Fibroblast of the conjunctiva (primary cell): ENCODE data around the gene TP53RK.

Source experiments
- DNase-seq: peaks from one replicate; pipeline ENCODE4 v3.0.0-alpha.2; 2010; ENCODE audit warnings: low read depth

The TP53RK gene

DNA sequence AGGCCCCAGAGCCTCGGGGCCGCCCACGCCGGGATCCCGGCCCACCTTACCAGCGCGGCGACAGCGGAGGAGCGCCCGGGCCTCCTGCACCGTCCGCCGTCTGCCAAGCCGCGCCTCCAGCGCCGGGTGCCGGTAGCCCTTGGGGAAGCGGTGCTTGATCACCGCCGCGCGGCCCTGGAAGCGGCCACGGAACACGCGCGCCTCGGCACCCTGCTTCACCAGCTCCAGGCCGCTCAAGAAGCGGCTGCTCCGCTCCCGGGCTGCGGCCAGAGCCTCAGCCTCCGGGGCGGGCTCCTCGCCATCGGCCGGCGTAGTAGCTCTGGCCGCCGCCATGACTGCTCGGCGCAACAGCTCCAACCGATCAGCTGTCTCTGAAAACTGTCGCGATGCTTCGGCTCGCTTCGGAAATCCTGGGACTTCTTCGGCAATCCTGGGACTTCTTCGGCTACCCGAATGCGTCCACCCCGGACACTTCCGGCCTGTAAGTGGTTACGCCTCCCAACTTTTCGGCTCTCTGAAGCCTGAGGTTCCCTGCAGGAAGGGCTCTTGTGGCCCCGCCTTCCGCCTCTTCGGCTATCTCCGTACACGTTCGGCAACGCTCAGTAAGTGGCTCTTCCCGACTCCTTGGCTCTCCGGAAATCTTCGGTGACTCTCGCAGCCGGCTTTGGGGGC lies at the start of gene TP53RK:
TSS of gene TP53RK (minus strand) at position 363 of the 672 bp plus-strand sequence. CDS start at position 333, 30 bp downstream.
- DNase-seq = peak; percentile 100

DNA sequence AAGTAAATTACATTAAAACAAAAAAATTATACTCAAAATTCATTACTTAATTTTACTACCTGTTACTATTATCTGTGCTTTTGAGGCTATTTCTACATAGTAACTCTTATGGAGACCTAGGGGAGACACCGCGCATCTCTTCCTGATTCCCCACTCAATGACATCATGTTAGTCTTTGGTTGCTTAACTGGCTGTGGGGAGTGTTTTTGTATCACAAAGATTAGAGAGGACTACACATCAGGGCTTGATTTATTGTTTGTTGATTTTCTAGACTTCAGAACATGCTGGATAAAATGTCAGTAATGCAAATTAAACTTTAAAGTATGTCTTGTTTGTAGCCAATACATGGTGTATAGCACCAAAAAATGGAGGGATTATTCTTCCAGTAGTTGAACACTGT lies 46.2 kb upstream of the TP53RK start:
- no peak for DNase-seq

DNA sequence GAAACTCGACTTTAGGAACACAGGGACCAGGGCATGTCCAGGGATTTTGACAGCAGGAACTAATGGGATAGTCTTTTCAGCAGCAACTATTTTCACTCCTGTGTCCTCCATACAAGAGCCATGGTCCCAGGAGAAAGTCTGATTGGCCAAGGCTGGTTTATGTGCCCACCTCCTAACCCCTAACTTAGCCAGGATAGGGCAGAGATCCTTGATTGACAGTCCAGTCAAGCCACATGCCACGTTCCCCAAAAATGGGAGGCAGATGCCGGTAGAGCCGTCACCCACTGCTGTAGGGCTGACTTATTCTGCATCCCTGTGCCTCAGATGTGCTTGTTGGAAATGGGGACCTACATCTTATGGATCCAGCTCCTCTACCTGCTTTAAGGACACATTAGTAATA lies 42.5 kb upstream of the TP53RK start:
- DNase-seq = no peak

DNA sequence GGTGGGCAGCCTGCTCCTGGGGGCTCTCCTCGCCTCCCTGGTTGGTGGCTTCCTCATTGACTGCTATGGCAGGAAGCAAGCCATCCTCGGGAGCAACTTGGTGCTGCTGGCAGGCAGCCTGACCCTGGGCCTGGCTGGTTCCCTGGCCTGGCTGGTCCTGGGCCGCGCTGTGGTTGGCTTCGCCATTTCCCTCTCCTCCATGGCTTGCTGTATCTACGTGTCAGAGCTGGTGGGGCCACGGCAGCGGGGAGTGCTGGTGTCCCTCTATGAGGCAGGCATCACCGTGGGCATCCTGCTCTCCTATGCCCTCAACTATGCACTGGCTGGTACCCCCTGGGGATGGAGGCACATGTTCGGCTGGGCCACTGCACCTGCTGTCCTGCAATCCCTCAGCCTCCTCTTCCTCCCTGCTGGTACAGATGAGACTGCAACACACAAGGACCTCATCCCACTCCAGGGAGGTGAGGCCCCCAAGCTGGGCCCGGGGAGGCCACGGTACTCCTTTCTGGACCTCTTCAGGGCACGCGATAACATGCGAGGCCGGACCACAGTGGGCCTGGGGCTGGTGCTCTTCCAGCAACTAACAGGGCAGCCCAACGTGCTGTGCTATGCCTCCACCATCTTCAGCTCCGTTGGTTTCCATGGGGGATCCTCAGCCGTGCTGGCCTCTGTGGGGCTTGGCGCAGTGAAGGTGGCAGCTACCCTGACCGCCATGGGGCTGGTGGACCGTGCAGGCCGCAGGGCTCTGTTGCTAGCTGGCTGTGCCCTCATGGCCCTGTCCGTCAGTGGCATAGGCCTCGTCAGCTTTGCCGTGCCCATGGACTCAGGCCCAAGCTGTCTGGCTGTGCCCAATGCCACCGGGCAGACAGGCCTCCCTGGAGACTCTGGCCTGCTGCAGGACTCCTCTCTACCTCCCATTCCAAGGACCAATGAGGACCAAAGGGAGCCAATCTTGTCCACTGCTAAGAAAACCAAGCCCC lies 36.2 kb upstream of the TP53RK start:
- no peak for DNase-seq

DNA sequence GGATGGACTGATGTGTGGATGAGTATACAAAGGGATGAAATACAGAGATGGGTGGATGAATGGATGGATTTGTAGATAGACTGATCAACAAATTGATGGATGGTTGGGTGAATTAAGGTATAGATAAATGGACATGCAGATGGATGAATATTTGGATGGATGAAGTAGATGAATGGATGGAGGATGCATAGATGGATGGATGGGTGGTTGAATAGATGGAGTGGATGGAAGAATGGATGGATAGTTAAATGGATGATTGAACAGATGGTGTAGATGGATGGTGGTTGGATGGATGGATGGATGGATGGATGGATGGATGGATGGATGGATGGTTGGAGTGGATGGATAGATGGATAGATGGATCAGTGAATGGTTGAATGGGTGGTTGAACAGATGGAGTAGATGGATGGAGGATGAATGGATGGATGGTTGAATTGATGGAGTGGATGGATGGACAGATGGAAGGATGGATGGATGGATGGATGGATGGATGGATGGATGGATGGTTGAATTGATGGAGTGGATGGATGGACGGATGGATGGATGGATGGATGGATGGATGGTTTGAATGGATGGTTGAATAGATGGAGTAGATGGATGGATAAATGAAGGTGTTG lies 35.2 kb upstream of the TP53RK start:
- DNase-seq = no peak

DNA sequence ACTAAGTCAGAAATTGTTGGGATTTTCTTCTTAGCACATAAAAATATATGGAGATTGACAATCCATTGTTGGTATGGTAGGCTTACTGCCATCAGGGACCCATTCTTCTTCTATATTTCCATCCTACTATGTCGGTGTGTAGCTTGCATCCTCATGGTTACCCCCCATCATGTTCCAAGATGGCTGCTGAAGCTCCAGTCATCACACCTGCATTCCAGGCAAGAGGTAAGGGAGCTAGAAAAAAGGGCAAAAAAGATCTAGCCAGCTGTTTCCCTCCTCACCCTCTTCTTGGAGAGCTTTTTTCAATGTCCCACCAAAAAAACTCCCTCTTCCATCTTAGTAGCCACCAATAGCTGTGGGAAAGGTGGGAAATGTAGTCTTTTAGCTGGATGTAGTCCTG lies 33.8 kb upstream of the TP53RK start:
- no peak for DNase-seq

DNA sequence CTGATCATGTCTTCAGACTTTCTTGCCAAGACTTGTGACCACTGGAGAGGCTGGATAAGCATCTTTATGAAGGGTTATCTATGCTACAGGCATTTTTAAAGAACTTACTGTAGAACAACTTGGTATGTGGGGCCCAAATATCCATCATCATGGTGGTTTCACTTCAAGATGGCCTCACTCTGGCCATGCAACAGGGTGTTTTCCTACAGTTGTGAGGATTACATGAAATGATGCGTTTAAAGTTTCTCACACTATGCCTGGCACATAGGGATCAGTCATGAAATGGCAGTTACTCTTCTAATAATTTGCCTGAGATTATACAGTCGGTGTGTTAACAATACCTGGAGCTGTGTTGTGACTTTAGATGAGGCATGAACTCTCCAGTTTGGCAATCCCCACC lies 33.2 kb upstream of the TP53RK start:
- DNase-seq = no peak

DNA sequence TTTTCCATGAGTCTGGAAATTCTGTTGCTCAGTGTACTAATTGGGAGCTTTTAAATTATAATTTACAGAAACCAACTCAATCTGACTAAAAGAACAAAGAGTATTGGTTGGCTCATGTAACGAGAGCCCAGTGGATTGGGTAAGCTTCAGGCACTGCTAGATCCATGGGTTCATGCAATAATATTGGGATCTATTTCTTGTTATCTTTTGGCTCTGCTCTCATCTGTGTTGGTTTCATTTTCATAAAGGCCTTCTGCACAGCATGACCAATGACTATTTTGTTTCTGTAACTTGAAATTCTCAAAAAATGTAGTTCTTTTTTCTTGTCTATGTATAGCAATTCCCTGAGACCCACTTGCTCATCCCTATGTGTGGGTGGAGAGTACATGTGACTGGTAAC lies 32.2 kb upstream of the TP53RK start:
- DNase-seq = no peak

DNA sequence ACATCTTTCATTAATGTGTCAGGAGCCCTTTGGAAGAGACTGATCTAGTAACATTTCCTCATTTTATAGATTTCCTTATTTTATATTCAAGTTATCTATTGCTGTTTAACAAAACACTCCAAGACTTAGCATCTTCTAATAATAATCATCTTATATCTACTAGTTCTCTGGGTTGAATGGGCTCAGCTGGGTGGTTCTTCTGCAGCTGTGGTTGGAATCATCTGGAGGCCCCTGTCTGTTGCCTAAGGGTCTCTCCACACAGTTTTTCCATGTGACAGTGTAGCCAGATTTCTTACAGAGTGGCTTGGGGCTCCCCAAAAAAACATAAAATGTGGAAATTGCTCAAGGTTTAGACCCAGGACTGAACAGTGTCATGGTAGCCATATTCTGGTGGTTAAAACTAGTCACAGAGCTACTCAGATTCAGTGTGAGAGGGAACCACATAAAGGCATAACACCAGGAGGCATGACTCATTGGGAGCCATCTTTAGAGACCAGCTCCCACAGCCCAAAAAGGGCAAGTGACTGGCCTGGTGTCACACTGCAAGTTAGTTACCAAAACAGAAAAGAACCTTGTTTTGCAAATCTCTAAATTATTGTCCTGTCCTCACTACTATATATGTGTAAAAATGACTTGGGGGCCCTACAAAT lies 31.7 kb upstream of the TP53RK start:
- no peak for DNase-seq

DNA sequence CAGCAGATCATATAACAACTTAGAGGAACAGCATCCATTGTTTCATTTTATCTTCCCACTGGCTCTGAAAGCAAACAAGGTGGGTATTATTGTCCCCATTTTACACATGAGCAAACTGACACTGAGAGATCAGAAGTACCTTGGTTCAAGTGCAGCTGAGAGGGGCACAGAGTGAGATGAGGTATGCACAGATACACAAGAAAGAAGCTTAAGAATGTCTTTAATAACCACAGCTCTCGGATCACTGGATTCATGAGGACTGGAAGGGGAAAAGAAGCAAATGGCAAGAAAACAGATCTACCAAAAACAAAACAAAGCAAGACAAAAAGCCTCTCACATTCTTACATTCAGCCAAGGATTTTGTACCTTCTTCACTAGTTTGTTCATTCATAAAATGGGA lies 30.8 kb upstream of the TP53RK start:
- DNase-seq = no peak

DNA sequence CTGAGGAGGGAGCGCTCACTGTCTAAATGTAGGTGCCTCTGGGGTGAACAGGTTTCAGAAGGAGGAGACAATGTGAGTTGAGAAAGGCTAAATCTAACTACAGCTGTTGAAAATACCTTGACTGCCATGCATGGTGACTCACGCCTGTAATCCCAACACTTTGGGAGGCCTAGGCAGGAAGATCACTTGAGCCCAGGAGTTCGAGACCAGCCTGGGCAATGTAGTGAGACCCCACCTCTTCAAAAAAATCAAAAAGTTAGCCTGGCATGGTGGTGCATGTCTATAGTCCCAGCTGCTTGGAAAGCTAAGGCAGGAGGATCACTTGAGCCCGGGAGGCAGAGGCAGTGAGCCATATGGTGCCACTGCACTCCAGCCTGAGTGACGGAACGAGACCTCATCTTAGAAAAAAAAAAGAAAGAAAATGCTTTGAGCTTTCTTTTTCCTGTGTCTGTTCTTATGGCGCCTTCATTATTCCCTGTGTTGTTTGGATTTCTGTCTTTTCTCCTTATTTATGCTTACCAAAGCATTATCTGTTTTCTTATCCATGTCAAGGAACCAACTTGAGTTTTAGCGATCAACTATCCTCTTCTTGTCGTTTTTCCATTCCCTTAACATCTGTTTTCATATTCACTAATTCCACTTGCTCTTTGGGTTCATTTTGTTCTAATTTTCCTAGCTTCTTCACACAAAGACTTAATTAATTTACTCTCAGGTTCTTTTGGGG lies 28.7 kb upstream of the TP53RK start:
- DNase-seq = no peak

DNA sequence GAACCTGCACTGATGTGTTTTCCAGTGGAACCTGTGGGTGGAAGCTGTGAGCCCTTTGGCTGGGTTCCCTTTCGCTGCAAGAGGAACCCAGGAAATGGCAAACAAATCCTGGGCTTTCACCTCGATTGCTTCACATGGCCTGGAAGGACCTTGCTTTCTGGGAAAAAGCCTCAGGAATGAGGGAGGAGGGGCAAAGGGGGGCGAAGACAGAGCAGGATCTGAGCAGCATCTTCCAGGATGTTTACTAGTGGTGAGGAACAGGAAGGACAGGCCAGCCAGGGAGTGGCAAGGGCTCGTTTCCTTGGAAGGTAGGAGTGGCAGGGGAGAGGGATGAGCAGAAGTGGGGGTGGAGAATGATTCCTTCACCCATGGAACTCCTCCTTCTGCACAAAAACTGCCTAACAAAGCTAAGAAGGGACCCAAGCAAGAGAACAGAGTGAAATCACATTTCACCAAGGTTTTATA lies 26.1 kb upstream of the TP53RK start:
- DNase-seq = peak; percentile 26

DNA sequence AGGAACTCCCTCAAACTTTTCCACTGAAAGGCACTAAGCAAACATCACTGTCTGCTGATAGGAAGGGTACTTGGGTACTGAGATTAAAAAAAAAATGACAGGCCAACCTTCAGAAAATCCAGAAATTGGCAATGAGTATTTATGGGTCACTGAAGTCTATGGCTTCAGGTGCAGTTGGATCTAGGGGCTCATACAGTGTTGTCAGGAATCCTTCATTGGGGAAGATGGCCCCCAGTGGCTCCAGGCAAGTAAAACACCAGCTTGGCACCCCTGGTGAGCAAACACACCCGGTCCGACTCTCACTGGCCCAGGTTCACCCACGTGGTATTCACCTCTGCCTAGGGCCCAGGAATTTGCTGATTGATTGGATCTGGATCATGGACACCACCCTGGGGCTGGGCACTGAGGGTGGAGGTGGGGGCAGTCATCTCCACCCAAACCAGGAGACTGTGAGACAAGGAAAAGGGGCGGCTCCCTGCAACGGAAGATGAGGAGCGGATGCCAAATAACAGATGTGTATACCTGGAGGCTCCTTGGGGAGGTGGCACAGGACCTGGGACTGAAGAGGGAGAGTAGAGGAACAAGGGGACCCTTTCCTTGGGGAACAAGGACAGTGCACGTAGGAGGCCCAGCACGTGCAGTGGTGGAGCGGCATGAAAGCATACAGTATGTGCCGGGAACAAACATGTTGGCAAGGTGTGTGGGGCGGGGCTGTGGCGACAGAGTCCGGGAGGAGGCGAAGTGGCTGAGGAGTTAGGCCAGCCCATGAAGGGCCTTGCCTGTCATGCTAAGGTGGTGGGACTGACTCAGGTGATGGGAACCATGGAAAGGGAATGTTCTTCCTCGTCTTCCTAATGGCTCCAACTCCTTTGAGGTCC lies 25.0 kb upstream of the TP53RK start:
- DNase-seq = no peak

DNA sequence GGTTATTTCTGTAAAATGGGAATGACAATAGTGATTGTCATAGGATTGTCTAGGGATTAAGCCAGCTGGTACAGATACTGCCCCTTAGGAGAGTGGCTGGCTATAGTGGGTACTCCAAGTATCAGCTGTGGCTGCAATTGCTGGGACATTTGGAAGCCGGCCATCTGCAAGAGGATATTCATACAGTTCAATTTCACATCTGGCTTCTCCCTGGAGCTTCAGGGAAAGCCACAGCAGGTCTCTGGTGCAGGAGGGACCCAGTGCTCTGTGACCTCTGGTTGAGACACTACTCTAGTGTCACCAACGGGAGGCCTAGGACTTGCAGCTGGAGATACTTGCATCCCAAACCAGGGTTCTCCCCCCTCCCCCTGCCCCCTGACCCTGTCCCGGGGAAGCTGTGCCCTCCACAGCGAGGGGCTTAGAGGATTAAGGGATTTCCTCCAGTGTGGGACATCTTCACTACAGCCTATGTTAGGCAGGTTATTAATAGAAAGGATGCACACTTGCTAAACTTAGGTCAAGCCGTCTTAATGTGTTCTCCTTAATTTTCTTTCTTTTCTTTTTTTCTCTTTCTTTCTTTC lies 22.9 kb upstream of the TP53RK start:
- no peak for DNase-seq

DNA sequence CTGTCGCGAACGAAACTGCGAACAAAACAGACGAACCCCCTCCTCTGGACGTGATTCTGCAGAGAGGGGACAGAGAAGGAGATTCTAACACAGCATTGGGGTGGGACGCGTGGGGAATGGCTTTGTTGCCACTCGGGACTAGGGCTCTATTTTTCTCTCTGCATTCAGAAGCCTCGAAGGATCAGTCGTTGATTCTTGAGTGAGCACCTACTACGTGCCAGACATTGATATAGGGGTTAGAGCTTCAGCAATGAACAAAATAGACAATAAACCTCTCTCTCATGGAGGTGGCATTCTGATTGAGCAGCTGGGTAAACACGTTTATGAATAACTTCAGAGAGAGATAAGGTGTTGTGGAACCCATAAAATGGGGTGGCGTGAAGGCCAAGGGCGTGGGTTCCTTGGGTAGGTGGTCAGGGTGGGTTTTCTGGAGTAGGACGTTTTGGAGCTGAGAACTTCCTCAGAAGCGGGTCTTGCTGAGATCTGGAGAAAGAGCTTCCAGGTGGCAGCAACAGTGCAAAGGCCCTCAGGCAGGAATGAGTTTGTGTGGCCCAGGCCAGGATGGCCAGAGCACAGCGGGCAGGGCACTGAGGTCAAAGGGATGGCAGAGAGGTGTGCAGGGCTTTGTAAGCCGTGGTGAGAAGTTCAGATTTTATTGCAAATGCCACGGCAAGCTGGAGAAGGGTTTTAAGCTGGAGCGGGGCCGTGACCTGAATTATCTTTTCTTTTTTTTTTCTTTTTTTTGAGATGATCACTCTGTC lies 21.1 kb upstream of the TP53RK start:
- DNase-seq = no peak

DNA sequence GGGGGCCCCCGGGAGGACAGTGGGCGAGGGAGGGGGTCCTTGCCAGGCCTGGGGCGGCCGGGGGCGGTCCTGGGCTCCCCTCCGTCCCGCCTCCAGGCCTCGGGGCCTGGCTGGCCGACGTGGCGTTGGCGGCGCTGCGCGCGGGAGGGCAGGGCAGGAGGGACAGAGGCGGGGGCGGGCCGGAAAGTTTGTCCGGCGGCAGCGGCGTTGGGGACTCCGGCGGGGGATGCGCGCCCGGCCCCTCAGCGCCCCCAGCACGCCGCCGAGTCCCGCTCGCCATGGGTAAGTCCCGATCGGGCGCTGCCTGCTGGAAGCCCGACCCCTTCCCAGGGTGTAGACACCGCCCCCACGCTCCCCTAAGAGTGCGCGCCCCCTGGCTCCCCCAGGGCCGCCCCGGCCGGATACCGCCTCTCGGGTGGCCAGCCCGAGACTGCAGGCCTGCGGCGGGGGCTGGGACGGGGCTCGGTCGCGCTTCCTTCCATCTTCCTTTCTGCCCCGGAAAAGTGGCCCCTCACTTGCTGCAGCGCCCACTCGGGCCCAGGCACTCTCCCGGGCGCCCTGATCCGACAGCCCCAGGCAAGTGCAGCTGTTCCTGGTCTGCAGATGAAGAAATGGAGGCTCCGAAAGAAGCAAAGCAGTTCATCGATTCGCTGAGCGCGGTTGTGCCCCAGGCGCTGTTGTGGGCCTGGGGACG lies 20.4 kb upstream of the TP53RK start, which contains the start of gene SLC2A10:
TSS of gene SLC2A10 (plus strand) at position 191 of the 694 bp plus-strand sequence. CDS start at position 279, 88 bp downstream.
- DNase-seq = peak; percentile 21

DNA sequence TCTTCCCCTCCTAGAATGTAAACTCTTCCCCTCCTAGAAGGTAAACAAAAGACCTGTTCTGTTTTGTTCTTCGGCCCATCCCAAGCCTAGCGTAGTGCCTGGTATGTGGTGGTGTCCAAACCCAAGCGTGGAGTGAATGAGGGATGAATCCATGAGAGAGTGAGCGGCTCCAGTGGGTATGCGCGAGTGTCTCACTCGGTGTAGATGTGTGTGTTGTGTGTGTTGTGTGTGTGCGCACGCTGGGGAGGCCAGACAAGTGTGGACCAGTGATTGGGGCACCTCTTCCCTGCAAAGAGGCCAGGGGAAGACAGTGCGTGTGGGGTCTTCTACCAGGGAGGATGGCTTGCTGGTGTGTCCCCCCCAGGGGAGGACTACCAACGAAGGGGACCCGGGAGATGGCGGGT lies 19.8 kb upstream of the TP53RK start:
- DNase-seq = no peak

DNA sequence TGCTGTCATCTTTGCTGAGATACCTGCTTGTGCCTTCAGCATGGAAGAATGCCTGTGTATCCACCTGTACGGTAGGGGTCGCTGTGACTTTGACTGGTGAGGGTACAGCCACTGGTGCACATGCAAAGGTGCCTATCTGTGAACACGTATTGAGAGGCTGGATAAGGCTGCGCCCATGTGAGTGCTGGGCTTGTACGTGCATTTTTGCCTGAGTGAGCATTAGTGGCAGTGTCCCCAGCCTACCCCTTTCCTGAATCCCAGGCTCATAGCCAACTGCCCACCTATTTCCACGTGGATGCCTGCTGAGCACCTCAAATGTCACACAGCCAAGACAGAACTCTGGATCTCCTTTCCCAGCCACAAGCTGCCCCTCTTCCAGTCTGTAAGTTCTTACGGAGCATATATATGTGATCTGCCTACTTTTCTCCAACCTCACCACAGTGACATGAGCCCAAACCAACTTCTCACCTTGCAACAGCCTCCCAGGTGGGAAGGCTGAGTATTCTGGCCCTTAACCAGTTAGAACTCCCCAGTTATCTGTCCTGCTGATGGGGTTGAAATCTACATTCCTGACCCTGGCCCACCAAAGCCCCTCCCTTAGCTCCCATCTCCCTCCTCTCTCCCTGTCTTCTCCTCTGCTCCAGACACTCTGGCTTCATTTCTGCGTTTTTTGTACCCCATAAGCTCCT lies 19.1 kb upstream of the TP53RK start:
- DNase-seq = no peak
